WI38 (cell line): ENCODE results near the gene DAZAP1.

ENCODE experiments used
- H3K4me3 ChIP-seq: 2 replicates; pipeline ENCODE4 v1.5.1; 2011; ENCODE audit warnings: low read depth, mild to moderate bottlenecking, control low read depth, low read length
- TF ChIP-seq, protein P1 (sequence below): IDR thresholded peaks from 2 replicates; pipeline ENCODE4 v1.5.1; 2012; ENCODE audit warnings: low read depth, mild to moderate bottlenecking, control low read depth, low read length

Gene DAZAP1

DNA sequence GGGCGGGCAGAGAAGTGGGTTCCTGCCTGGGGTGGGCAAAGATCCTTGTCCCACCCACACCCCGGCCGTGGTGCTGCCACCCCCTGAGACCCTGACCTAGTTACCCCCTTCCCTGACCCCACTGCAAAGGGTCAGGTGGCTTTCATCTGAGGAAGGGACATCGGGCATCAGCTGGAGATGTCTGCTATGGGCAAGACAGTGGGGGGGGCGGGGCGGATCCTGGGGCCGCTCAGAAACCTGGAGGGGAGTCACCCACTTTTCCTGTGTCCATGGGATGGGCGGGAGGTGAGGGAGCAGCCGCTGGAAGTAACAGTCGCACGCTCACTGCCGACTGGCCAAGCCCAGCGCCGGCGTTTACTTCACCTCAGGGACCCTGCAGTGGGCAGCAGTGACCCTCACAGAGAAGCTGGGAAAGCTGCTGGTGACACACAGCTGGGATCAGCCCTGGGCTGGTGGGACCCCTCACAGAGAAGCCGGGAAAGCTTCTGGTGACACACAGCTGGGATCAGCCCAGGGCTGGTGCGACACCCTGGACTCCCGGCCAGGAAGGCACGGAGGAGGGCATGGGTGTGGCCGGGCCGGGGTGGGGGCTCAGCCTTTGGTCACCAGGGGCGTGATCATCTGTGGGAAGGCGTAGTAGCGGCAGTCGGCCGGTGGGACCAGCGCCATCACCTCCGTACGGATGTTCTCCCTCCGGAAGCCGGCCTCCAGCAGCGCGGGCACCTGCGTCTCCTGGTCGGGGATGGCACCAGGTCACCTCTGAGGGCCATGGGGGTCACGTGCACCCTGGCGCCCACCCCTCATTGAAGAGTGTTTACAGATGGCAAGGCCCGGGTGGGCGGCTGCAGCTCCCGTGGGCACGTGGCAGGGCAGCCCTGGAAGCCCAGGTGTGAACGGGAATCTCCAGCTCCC is 10.4 kb upstream of the DAZAP1 start:
- H3K4me3 ChIP-seq, result no peak overlapping the region
- TF ChIP-seq, protein P1, sequence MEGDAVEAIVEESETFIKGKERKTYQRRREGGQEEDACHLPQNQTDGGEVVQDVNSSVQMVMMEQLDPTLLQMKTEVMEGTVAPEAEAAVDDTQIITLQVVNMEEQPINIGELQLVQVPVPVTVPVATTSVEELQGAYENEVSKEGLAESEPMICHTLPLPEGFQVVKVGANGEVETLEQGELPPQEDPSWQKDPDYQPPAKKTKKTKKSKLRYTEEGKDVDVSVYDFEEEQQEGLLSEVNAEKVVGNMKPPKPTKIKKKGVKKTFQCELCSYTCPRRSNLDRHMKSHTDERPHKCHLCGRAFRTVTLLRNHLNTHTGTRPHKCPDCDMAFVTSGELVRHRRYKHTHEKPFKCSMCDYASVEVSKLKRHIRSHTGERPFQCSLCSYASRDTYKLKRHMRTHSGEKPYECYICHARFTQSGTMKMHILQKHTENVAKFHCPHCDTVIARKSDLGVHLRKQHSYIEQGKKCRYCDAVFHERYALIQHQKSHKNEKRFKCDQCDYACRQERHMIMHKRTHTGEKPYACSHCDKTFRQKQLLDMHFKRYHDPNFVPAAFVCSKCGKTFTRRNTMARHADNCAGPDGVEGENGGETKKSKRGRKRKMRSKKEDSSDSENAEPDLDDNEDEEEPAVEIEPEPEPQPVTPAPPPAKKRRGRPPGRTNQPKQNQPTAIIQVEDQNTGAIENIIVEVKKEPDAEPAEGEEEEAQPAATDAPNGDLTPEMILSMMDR, result no peak

DNA sequence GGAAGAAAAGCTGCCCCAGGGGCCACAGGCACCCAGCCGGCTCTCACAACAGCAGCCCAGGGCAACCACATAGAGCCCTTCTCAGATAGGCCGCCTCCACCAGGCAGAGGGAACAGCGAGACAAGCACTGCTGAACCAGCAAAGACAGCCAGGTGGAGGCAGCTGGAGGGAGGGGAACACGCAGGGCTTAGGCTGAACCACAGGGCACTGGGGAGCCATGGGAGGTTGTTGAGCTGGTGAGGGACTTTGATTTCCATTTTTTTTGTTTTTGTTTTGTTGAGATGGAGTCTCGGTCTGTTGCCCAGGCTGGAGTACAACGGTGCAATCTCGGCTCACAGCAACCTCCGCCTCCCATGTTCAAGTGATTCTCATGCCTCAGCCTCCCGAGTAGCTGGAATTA is 9.5 kb upstream of the DAZAP1 start:
- TF ChIP-seq, protein P1, result no peak
- no peak overlapping the region for H3K4me3 ChIP-seq

DNA sequence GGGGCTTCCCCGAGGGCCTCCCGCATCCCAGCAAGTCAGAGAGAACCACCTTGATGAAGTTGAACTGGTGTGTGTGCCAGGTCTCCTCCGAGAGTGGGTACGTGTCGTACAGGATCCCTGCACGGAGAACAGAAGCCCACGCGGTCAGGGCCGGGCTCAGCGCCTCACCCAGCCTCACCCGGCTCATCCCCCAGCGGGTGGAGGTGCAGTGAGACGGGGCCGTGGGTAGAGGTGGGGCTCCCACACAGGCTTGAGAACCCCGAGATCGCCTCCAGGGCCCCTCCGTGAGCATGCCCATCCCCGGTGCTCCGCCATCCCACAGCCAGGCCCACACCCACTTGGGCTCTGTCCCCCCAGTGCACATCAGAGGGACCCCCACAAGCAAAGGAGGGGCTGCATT is 8.3 kb upstream of the DAZAP1 start:
- TF ChIP-seq, protein P1, result no peak
- no peak overlapping the region for H3K4me3 ChIP-seq

DNA sequence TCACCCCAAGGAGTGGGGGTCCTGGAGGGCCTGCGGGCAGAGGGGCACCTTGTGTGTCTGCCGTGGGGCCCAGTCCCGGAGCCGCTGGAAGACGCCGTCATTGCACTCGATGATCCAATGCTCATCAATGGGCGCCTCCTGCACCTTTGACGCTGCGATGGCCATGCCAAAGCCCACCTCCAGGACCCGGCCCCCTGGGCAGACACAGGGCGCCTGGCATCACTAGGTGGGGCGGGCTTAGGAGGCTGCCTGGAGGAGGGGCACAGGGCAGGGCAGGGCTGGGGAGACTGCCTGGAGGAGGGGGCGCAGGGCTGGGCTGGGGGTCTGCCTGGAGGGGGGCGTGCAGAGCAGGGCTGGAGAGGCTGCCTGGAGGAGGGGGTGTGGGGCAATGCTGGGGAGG is 7.6 kb upstream of the DAZAP1 start:
- TF ChIP-seq, protein P1, result no peak
- H3K4me3 ChIP-seq, result no peak overlapping the region

DNA sequence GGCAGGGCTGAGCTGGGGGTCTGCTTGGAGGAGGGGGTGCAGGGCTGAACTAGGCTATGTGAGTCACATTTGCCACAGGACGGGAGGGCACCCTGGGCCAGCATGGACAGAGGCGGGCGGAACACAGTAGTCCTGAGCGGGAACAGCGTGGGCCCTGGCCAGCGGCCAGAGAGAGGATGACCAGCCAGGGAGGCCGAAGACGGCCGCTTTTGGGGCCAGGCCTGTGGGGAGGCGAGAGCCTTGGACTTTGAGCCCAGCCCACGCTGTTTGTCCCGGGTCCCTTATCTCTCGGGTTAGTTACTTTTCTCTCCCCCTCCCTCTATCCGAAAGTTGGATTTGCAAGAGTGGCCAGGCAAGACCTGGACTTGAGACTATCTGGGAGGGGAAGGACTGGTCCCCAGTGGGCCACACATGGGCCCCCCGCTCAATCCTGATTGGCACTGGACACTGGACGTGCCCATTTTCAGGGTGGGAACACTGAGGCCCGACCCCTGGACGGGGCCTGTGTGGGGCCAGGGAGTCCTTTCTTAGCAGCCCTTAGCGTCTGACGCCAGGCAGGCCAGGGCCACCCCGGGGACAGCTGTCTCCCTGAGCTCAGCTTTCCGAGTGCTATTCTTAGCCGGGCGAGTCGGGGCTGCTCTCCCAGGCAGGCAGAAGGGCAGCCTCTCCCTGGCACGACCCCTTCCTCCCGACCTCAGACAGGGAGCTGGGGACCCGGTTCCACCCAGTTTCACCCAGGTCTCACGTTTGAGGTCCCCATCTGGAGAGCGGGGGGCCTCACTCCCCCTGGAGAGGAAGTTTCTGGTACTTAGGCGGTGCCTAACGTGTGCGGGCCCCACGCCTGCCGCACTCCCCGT is 6.9 kb upstream of the DAZAP1 start:
- TF ChIP-seq, protein P1, result no peak

DNA sequence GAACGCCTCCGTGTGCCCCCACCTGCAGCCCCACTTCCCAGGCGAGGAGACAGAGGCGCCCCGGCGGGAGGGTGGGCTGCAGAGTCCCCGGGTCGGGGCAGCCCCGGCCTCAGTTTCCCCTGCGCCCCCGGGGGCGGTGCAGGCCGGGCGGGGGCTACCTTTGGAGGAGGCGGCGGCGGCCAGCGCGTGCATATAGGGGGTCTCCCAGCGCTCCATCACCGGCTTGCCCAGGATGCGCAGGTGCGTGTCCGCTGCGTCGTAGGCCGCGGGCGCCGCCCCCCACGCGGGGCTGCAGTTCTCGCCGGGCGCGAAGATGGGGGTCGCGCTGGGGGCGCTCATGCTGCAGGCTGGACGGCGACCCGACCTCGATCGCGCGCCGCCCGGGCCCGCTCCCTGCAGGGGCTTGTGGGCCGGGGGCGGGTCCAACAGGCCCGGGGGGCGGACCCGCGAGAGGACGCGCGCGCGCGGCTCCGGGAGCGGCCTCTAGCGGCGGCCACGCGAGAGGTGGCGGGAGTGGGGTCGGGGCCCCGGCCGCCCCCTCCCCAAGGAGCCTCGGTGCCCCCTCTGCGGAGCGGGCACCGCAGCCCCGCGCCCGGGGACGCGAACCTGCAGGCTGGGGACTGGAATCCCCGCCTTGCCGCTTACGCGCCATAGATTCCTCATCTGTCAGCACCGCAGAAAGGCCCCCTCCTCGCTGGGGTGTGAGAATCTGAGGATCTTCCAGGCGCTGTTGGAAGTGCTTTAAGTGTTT is 6.1 kb upstream of the DAZAP1 start, which contains the start of gene GAMT:
Gene GAMT, minus strand, starts transcription at position 405 of the 751 bp plus-strand sequence. Its CDS starts 66 bp downstream, at position 339.
- TF ChIP-seq, protein P1, result peak; percentile 40

More for the DNA sequence above, 6.9 kb upstream of the DAZAP1 start:
- peak overlapping the region; percentile 71 for H3K4me3 ChIP-seq

More for the DNA sequence above, 6.1 kb upstream of the DAZAP1 start, which contains the start of gene GAMT:
- peak within 1 kb of the TSS; percentile 71 for H3K4me3 ChIP-seq
